Epithelial cell of proximal tubule (primary cell): ENCODE results near the gene AKIRIN2. TPM values are rescaled to one million over a fixed set of nuclear protein-coding genes. Genes with fewer than 3 reads are reported as not detected.

ENCODE experiments used
- DNase-seq: peaks from one replicate; pipeline ENCODE4 v3.0.0-alpha.2; 2011; ENCODE audit warnings: low read depth
- H3K4me3 ChIP-seq: 2 replicates; pipeline ENCODE4 v1.5.1; 2011; ENCODE audit warnings: low read depth, mild to moderate bottlenecking, low read length
- total RNA-seq: library from RNA; depleted of rRNA; stranded (reverse); fragments of >200 nt; gene quantifications from 2 replicates; pipeline ENCODE4 v1.2.3, GENCODE V29; 2015
- TF ChIP-seq, protein P1 (sequence below): conservative IDR thresholded peaks from 2 replicates; pipeline ENCODE4 v1.5.1; 2012; ENCODE audit warnings: low read depth, mild to moderate bottlenecking, low read length

AKIRIN2 gene
- total RNA-seq, 1 donor from 2014 or later, result 25.0 TPM

GRCh38 chr6:87675004-87675681 is 26.9 kb downstream of the AKIRIN2 start:
- no peak overlapping the region for H3K4me3 ChIP-seq
- TF ChIP-seq, protein P1, sequence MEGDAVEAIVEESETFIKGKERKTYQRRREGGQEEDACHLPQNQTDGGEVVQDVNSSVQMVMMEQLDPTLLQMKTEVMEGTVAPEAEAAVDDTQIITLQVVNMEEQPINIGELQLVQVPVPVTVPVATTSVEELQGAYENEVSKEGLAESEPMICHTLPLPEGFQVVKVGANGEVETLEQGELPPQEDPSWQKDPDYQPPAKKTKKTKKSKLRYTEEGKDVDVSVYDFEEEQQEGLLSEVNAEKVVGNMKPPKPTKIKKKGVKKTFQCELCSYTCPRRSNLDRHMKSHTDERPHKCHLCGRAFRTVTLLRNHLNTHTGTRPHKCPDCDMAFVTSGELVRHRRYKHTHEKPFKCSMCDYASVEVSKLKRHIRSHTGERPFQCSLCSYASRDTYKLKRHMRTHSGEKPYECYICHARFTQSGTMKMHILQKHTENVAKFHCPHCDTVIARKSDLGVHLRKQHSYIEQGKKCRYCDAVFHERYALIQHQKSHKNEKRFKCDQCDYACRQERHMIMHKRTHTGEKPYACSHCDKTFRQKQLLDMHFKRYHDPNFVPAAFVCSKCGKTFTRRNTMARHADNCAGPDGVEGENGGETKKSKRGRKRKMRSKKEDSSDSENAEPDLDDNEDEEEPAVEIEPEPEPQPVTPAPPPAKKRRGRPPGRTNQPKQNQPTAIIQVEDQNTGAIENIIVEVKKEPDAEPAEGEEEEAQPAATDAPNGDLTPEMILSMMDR, result no peak
- DNase-seq, result no peak

GRCh38 chr6:87674290-87674689 is 27.7 kb downstream of the AKIRIN2 start:
- H3K4me3 ChIP-seq, result no peak overlapping the region

DNA sequence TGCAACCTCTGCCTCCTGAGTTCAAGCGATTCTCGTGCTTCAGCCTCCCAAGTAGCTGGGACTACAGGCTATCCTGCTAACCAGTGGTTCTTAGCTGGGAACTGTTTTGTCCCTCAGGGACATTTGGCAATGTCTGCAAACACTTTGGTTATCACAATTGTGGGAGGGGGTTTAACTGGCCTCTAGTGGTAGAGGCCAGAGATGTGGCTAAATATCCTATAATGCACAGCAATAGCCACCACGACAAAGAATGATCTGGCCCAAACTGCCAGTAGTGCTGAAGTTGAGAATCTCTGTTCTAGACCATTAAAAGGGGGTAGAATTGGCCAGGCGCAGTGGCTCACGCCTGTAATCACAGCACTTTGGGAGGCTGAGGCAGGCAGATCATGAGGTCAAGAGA is 28.8 kb downstream of the AKIRIN2 start:
- DNase-seq, result no peak
- TF ChIP-seq, protein P1, result no peak
- no peak overlapping the region for H3K4me3 ChIP-seq

More at GRCh38 chr6:87674290-87674689, 27.7 kb downstream of the AKIRIN2 start:
- TF ChIP-seq, protein P1, result no peak
- DNase-seq, result no peak

DNA sequence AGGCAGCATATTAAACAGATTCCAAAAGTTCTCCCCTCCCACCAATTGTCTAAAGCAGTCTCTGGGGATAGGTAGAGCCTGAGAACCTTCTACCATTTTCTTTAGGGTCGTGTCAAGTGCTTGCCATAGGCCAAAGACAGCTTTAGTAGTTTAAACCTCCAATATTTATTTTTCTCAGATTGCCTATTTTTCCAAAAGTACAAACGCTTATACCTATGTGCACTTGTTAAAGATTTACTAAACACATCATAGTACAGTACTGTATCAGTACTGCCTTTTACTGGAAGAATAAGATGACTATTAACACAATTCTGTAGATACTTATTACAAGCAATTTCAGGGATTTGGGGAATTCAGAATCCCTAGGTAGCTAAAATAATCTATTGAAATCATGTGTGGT is 29.4 kb downstream of the AKIRIN2 start:
- TF ChIP-seq, protein P1, result no peak
- no peak for DNase-seq
- H3K4me3 ChIP-seq, result no peak overlapping the region

DNA sequence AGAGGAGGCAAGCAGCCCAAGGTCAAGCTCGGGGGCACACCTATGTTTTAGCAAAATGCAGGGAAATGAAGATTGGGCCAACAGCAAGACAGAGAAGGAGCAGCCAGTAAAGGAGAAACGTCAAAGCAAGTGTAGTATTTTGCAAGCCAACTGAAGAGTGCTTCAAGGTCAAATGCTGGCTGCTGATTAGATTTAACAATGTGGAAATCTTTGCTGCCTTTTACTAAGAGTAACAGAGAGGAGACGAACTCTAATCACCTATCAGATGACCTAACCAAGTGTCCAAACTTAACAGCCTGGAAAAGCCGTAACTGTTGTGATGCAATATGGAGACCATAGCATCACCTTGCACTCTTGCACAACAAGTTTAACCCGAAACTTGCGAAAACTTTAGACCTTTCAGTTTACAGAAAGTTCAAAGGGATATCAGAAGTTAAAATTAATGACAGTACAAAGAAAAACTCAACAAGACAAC is 30.4 kb downstream of the AKIRIN2 start:
- DNase-seq, result peak; percentile 84
- TF ChIP-seq, protein P1, result no peak
- H3K4me3 ChIP-seq, result no peak overlapping the region

DNA sequence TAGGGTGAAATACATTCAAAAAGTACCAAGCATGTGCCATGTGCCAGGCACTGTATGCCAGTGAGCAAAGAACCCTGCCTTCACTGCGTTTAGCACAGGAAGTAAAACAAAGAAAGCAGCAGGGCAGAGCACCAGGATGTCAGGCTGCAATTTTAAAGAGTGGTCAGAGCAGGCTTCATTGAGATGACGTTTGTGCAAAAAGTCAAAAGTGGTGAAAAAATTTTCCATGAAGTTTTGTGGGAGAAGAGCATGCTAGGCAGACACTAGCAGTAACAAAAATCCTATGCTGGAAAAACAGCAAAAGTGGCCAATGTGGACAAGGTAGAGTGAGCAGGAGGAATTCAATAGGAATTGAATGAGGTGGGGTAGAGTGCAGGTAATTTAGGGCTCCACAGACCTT is 31.3 kb downstream of the AKIRIN2 start:
- no peak for DNase-seq
- no peak overlapping the region for H3K4me3 ChIP-seq
- TF ChIP-seq, protein P1, result no peak

GRCh38 chr6:87669051-87669450 is 33.0 kb downstream of the AKIRIN2 start:
- TF ChIP-seq, protein P1, result no peak
- H3K4me3 ChIP-seq, result no peak overlapping the region
- DNase-seq, result no peak
